ENCODE data around the gene NDUFS1.

GRCh38 chr2:206150168-206150567 is 9.1 kb downstream of the NDUFS1 start:
- TF ChIP-seq ETV6 (conservative IDR thresholded peaks at IDR 0.05 in 1 of 2, IDR thresholded peaks at IDR 0.05 in 1 of 2; ENCODE audit: borderline replicate concordance in 1 of 2, low read depth in 1 of 2) (no peak), ATF7 (IDR thresholded peaks at IDR 0.05; ENCODE audit: low read depth) (no peak), NR2C2 (IDR thresholded peaks at IDR 0.05; ENCODE audit: borderline replicate concordance, control insufficient read depth, insufficient read length, low read depth) (no peak), CREM (IDR thresholded peaks at IDR 0.05; ENCODE audit: low read depth) (no peak), TAF1 (IDR thresholded peaks at IDR 0.05; ENCODE audit: borderline replicate concordance, low read depth, low read length) (no peak), CTCF (IDR thresholded peaks at IDR 0.05 in 2 of 3, conservative IDR thresholded peaks at IDR 0.05 in 1 of 3; ENCODE audit: control insufficient read depth in 2 of 3, extremely low read depth in 1 of 3, insufficient read depth in 1 of 3, low read depth in 3 of 3, low read length in 3 of 3) (no peak)

Measured in GM12878 (cell line).